CD4-positive, alpha-beta memory T cell (primary cell): ENCODE data around the gene HIRA. TPM values are rescaled to one million over a fixed set of nuclear protein-coding genes. Genes with fewer than 3 reads are reported as not detected.

Experiments used
- CTCF ChIA-PET: fragments of 350-600 bp; sonication (Branson Sonifier 250); formaldehyde crosslinking; loops from one replicate; lab custom pipeline; 2021; ENCODE audit warnings: inconsistent platforms; ENCODE audit not compliant: partially characterized antibody; lab: Charles Lee
- POLR2A ChIA-PET: fragments of 350-600 bp; sonication (Branson Sonifier 250); formaldehyde crosslinking; loops from one replicate; lab custom pipeline; 2021; ENCODE audit not compliant: partially characterized antibody; lab: Charles Lee
- DNase-seq, 5 donors: peaks; one replicate each; pipeline versions ENCODE4 v3.0.0 to v3.0.0-alpha.2; 2020 to 2022; ENCODE audit warnings: mixed read lengths in 1 of 5
- H3K27ac ChIP-seq: one replicate; pipeline ENCODE4 v1.7.0; 2013; ENCODE audit warnings: low read depth, low read length
- H3K27me3 ChIP-seq: 2 replicates; pipeline ENCODE4 v1.7.0; 2013; ENCODE audit warnings: mild to moderate bottlenecking, low read length, moderate library complexity; ENCODE audit not compliant: insufficient read depth
- H3K36me3 ChIP-seq: 2 replicates; pipeline ENCODE4 v1.7.0; 2013; ENCODE audit warnings: mild to moderate bottlenecking, low read length, moderate library complexity; ENCODE audit not compliant: insufficient read depth
- H3K4me1 ChIP-seq: 2 replicates; pipeline ENCODE4 v1.7.0; 2013; ENCODE audit warnings: mild to moderate bottlenecking, low read length, moderate library complexity; ENCODE audit not compliant: insufficient read depth
- H3K4me3 ChIP-seq, 2 donors: one replicate each; pipeline ENCODE4 v1.7.0; 2013; ENCODE audit warnings: low read length in 2 of 2, mild to moderate bottlenecking in 1 of 2
- H3K9me3 ChIP-seq, 2 donors: one replicate each; pipeline ENCODE4 v1.7.0; 2013; ENCODE audit warnings: low read length in 2 of 2, control low read depth in 1 of 2; ENCODE audit not compliant: control insufficient read depth in 1 of 2
- H3K27ac Mint-ChIP-seq, 7 donors: one replicate each; pipeline ENCODE4 v1.8.0; 2020 to 2021; ENCODE audit warnings: mixed read lengths in 7 of 7, mild to moderate bottlenecking in 6 of 7, inconsistent platforms in 3 of 7, moderate library complexity in 3 of 7
- H3K27me3 Mint-ChIP-seq, 2 donors: one replicate each; pipeline ENCODE4 v1.8.0; 2020 to 2021; ENCODE audit warnings: mixed read lengths in 2 of 2
- H3K36me3 Mint-ChIP-seq, 2 donors: one replicate each; pipeline ENCODE4 v1.8.0; 2020 to 2021; ENCODE audit warnings: mixed read lengths in 2 of 2, inconsistent platforms in 1 of 2, mild to moderate bottlenecking in 1 of 2
- H3K4me1 Mint-ChIP-seq, 4 donors: one replicate each; pipeline ENCODE4 v1.8.0; 2020 to 2021; ENCODE audit warnings: mixed read lengths in 4 of 4, mild to moderate bottlenecking in 1 of 4
- H3K4me3 Mint-ChIP-seq, 8 donors: one replicate each; pipeline ENCODE4 v1.8.0; 2020 to 2021; ENCODE audit warnings: mixed read lengths in 8 of 8, mild to moderate bottlenecking in 7 of 8, moderate library complexity in 6 of 8, inconsistent platforms in 3 of 8
- H3K9me3 Mint-ChIP-seq, 8 donors: one replicate each; pipeline ENCODE4 v1.8.0; 2020 to 2021; ENCODE audit warnings: mixed read lengths in 8 of 8, mild to moderate bottlenecking in 5 of 8, inconsistent platforms in 3 of 8, moderate library complexity in 1 of 8
- intact Hi-C: fragments of 100-400 bp; cut with micrococcal nuclease; formaldehyde crosslinking; loops from one replicate; pipeline ENCODE4 v1.15.1; 2023
- polyA plus RNA-seq, 2 donors: library from polyadenylated mRNA; unstranded; fragments of 300-500 nt; fragmentation: Illumina TruSeq; gene quantifications; one replicate each; pipeline ENCODE4 v1.2.3, GENCODE V29; 2021
- total RNA-seq, 2 experiments: library from RNA; stranded (reverse); gene quantifications; one replicate each; pipeline ENCODE4 v1.2.3, GENCODE V29; 2021

HIRA gene
- total and polyA plus RNA-seq, 4 experiments from 2014 or later: 1.4 to 30.8 (median 17.6) TPM

DNA sequence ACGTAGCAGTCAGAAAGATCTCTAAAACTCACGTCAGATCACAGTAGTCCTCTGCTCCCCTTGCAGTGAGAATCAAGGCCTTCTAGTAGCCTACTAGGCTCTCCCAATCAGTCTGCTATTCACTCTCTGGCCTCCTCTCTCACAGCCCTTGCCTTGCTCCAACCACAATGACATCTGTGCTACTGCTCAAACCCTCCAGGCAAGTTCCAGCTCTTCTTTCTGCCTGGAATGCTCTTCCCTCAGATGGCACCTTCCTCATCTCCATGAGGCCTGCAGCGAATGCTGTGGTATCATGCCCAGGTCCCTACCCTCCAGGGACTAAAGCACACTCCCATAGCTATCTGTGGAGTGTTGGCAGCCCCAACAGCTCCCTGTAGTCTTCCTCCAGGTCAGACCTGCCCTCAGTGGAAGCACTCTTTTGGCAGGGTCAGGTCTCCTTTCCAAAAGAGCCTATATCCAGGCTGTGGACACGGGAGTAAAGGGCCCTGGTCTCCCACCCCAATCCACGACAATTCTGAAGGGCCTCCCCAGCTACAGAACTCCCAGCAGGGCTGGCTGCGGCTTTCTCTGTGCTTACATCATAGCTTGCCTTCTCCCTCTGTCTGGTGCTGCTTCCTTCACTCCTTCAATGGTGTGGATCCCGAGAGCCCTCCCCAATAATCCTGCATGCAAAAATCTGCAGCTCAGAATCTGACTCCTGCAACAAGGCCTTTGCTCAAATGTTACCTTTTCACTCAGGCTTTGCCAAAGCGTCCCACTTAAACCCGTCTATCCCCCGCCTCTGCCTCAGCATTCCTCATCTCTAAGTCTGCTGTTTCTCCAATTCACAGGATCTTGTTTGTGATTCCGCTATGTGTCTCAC is 8.9 kb downstream of the HIRA start:
- H3K4me3 Mint-ChIP-seq: peak overlapping the region in 3 of 8 donors; percentile 6 to 48 (median 37)
- no peak for DNase-seq
- peaks cover 67 to 95% (median 79%) of the 10 kb centered on the region in 4 donors for H3K4me1 Mint-ChIP-seq
- Histone ChIP-seq H3K4me1 (peaks cover 67% of the 10 kb centered on the region), H3K27me3 (no peaks in the 10 kb centered on the region), H3K27ac (no peak overlapping the region), H3K36me3 (no peaks in the 10 kb centered on the region), H3K9me3 (no peaks in the 10 kb centered on the region), H3K4me3 (no peak overlapping the region)
- no peaks in the 10 kb centered on the region for H3K27me3 Mint-ChIP-seq
- H3K27ac Mint-ChIP-seq: peak overlapping the region; percentile 37 to 88 (median 81)
- POLR2A ChIA-PET: interaction anchor here (1.9 kb wide), 1 partner anchor 9 kb away, joined by 8 read pairs; the partner anchor contains the start of genes HIRA and MRPL40
- CTCF ChIA-PET: no interaction called here
- intact Hi-C loops: no loop called here
- H3K36me3 Mint-ChIP-seq: peaks cover 0 to 11% of the 10 kb centered on the region in 2 donors
- H3K9me3 Mint-ChIP-seq: no peaks in the 10 kb centered on the region

- Histone ChIP-seq H3K36me3 (no peaks in the 10 kb centered on the region), H3K9me3 (no peaks in the 10 kb centered on the region), H3K27me3 (no peaks in the 10 kb centered on the region), H3K4me1 (peaks cover 59% of the 10 kb centered on the region), H3K27ac (peak overlapping the region; percentile 60), H3K4me3 (no peak overlapping the region)
- ChIA-PET POLR2A (interaction anchor here (0.7 to 2.9 kb wide), 4 partner anchors 11 to 59 kb away, joined by 3 to 27 read pairs (median 15); partner anchors contain the start of genes C22orf39, CDC45, HIRA and MRPL40), CTCF (no interaction called here)
- DNase-seq: no peak
- peak overlapping the region in 7 of 8 donors; percentile 34 to 79 (median 71) for H3K4me3 Mint-ChIP-seq
- H3K27me3 Mint-ChIP-seq: no peaks in the 10 kb centered on the region
- peak overlapping the region; percentile 76 to 94 (median 92) for H3K27ac Mint-ChIP-seq
- peaks cover 0 to 3% of the 10 kb centered on the region in 2 donors for H3K36me3 Mint-ChIP-seq
- H3K9me3 Mint-ChIP-seq: no peaks in the 10 kb centered on the region
- peaks cover 55 to 85% (median 70%) of the 10 kb centered on the region in 4 donors for H3K4me1 Mint-ChIP-seq
- intact Hi-C loops: no loop called here
Measured at GRCh38 chr22:19420321-19420720, 11.2 kb downstream of the HIRA start.

GRCh38 chr22:19419464-19420178 is 11.9 kb downstream of the HIRA start:
- peaks cover 0 to 2% of the 10 kb centered on the region in 2 donors for H3K36me3 Mint-ChIP-seq
- peak; percentile 56 to 74 (median 63) for DNase-seq
- intact Hi-C loops: no loop called here

GRCh38 chr22:19419086-19419463 is 12.5 kb downstream of the HIRA start:
- no peaks in the 10 kb centered on the region for H3K9me3 ChIP-seq
- H3K4me3 ChIP-seq: no peak overlapping the region
- ChIA-PET CTCF (no interaction called here), POLR2A (interaction anchor here (2.8 to 2.9 kb wide), 3 partner anchors 13 to 60 kb away, joined by 13 to 27 read pairs (median 17); partner anchors contain the start of genes C22orf39, CDC45, HIRA and MRPL40)
- peak overlapping the region; percentile 60 for H3K27ac ChIP-seq
- Mint-ChIP-seq H3K9me3 (no peaks in the 10 kb centered on the region), H3K36me3 (peaks cover 0 to under 1% of the 10 kb centered on the region in 2 donors), H3K27ac (peak overlapping the region; percentile 76 to 94 (median 92)), H3K4me3 (peak overlapping the region; percentile 25 to 71 (median 59)), H3K27me3 (no peaks in the 10 kb centered on the region), H3K4me1 (peaks cover 51 to 75% (median 62%) of the 10 kb centered on the region in 4 donors)
- peaks cover 59% of the 10 kb centered on the region for H3K4me1 ChIP-seq
- intact Hi-C loops: no loop called here
- H3K27me3 ChIP-seq: no peaks in the 10 kb centered on the region
- H3K36me3 ChIP-seq: no peaks in the 10 kb centered on the region
- no peak for DNase-seq

More at GRCh38 chr22:19419464-19420178, 11.9 kb downstream of the HIRA start:
- H3K4me3 Mint-ChIP-seq: peak overlapping the region; percentile 34 to 74 (median 58)
- Histone ChIP-seq H3K9me3 (no peaks in the 10 kb centered on the region), H3K36me3 (no peaks in the 10 kb centered on the region), H3K4me1 (peaks cover 59% of the 10 kb centered on the region), H3K27me3 (no peaks in the 10 kb centered on the region), H3K4me3 (no peak overlapping the region), H3K27ac (peak overlapping the region; percentile 60)
- CTCF ChIA-PET: no interaction called here
- H3K27ac Mint-ChIP-seq: peak overlapping the region; percentile 76 to 94 (median 92)
- POLR2A ChIA-PET: interaction anchor here (2.8 to 2.9 kb wide), 3 partner anchors 12 to 59 kb away, joined by 13 to 27 read pairs (median 17); partner anchors contain the start of genes C22orf39, CDC45, HIRA and MRPL40
- no peaks in the 10 kb centered on the region for H3K27me3 Mint-ChIP-seq
- H3K4me1 Mint-ChIP-seq: peaks cover 53 to 78% (median 64%) of the 10 kb centered on the region in 4 donors
- H3K9me3 Mint-ChIP-seq: no peaks in the 10 kb centered on the region

DNA sequence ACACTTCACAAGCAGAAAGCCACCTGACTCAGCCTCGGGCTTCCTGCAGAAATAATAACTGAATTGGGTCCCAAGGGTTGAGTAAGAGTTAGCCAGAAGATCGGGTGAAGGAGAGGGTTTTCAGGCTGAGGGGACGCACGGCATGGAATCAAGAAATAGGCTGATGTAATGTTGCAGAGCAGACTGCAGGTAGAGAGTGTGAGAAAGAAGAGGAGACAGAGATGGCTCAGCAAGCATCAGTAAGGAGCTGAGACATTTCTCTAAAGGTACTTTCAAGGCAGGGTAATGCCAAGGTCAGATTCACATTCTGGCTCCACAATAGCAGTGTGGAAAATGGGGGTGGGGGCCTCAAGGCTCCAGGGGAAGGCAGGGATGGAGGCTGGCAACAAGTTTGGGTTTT is 18.6 kb downstream of the HIRA start:
- no peak for DNase-seq
- Histone ChIP-seq H3K4me1 (peaks cover 5% of the 10 kb centered on the region), H3K36me3 (peaks cover 23% of the 10 kb centered on the region), H3K27ac (no peak overlapping the region), H3K4me3 (no peak overlapping the region), H3K9me3 (no peaks in the 10 kb centered on the region), H3K27me3 (no peaks in the 10 kb centered on the region)
- peaks cover 18 to 43% (median 29%) of the 10 kb centered on the region in 4 donors for H3K4me1 Mint-ChIP-seq
- H3K9me3 Mint-ChIP-seq: no peaks in the 10 kb centered on the region
- peaks cover 17 to 27% of the 10 kb centered on the region in 2 donors for H3K36me3 Mint-ChIP-seq
- peak overlapping the region in 1 of 8 donors; percentile 10 for H3K4me3 Mint-ChIP-seq
- POLR2A ChIA-PET: no interaction called here
- H3K27me3 Mint-ChIP-seq: no peaks in the 10 kb centered on the region
- intact Hi-C loops: no loop called here
- CTCF ChIA-PET: no interaction called here
- peak overlapping the region in 2 of 7 donors; percentile 43 to 71 for H3K27ac Mint-ChIP-seq

- Mint-ChIP-seq H3K4me3 (no peak overlapping the region), H3K27me3 (no peaks in the 10 kb centered on the region), H3K9me3 (no peaks in the 10 kb centered on the region), H3K36me3 (peaks cover 22 to 30% of the 10 kb centered on the region in 2 donors), H3K4me1 (peaks cover 17 to 39% (median 27%) of the 10 kb centered on the region in 4 donors), H3K27ac (peak overlapping the region in 3 of 7 donors; percentile 42 to 71 (median 43))
- ChIA-PET CTCF (no interaction called here), POLR2A (no interaction called here)
- Histone ChIP-seq H3K9me3 (no peaks in the 10 kb centered on the region), H3K27ac (no peak overlapping the region), H3K4me1 (peaks cover under 1% of the 10 kb centered on the region), H3K27me3 (no peaks in the 10 kb centered on the region), H3K4me3 (no peak overlapping the region), H3K36me3 (peaks cover 27% of the 10 kb centered on the region)
- DNase-seq: no peak
- intact Hi-C loops: no loop called here
Measured at GRCh38 chr22:19412478-19412877, 19.1 kb downstream of the HIRA start.
